ENCODE data around the gene VCL.
"Not testable (repeated sequence)": the region's sequence is repeated elsewhere in the genome, so short reads cannot be mapped to it uniquely, and the experiment has no call there.

Gene VCL

GRCh38 chr10:74044419-74044818 is 46.5 kb downstream of the VCL start:
- FAIRE-seq, result no peak

- FAIRE-seq, result no peak
Observed at GRCh38 chr10:74047304-74047703, 49.4 kb downstream of the VCL start.

- FAIRE-seq, result no peak
Observed at GRCh38 chr10:74047871-74048270, 50.0 kb downstream of the VCL start.

GRCh38 chr10:74048433-74048832 is 50.5 kb downstream of the VCL start:
- no peak for FAIRE-seq

- no peak for FAIRE-seq
Observed at GRCh38 chr10:74049955-74050354, 52.0 kb downstream of the VCL start.

GRCh38 chr10:74050653-74051052 is 52.7 kb downstream of the VCL start:
- FAIRE-seq, result no peak

GRCh38 chr10:74051736-74052342 is 53.9 kb downstream of the VCL start:
- FAIRE-seq, result no peak

GRCh38 chr10:74052994-74053393 is 55.1 kb downstream of the VCL start:
- FAIRE-seq, result no peak

- FAIRE-seq, result no peak
Observed at GRCh38 chr10:74055383-74056049, 57.6 kb downstream of the VCL start.

GRCh38 chr10:74056050-74056818 is 58.3 kb downstream of the VCL start:
- FAIRE-seq, result no peak

GRCh38 chr10:74058071-74058470 is 60.2 kb downstream of the VCL start:
- FAIRE-seq, result no peak

- FAIRE-seq, result no peak
Observed at GRCh38 chr10:74058658-74059057, 60.7 kb downstream of the VCL start.

GRCh38 chr10:74061104-74061503 is 63.2 kb downstream of the VCL start:
- no peak for FAIRE-seq

- not testable (repeated sequence) for FAIRE-seq
Observed at GRCh38 chr10:74061978-74062377, 64.1 kb downstream of the VCL start.

GRCh38 chr10:74063256-74063655 is 65.3 kb downstream of the VCL start:
- FAIRE-seq, result no peak

GRCh38 chr10:74067373-74068352 is 69.7 kb downstream of the VCL start:
- no peak for FAIRE-seq

- FAIRE-seq, result no peak
Observed at GRCh38 chr10:74071157-74071556, 73.2 kb downstream of the VCL start.

GRCh38 chr10:74072503-74072902 is 74.6 kb downstream of the VCL start:
- no peak for FAIRE-seq

- FAIRE-seq, result no peak
Observed at GRCh38 chr10:74075906-74076305, 78.0 kb downstream of the VCL start.

GRCh38 chr10:74076961-74077360 is 79.0 kb downstream of the VCL start:
- FAIRE-seq, result no peak

- FAIRE-seq, result no peak
Observed at GRCh38 chr10:74077416-74077815, 79.5 kb downstream of the VCL start.

GRCh38 chr10:74078037-74078436 is 80.1 kb downstream of the VCL start:
- no peak for FAIRE-seq
